ENCODE measurements around the gene CAPN15.

The CAPN15 gene

DNA sequence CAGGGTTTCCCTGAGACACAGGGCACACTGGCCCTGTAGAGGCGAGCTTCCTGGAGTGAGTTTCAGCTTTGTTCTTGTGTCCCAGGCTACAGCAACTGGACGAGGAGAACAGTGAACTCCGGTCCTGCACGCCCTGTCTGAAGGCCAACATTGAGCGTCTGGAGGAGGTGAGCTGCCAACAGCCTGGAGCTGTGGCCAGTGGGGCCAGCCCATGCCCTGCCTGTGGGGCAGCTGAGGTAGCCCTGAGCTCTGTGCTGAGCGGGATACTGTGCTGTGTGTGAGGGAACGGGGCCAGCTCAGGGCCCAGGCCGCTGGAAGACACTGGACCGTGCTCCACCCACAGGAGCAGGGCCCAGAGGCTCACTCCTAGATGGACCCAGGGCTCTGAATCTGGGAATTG is 8.7 kb upstream of the CAPN15 start:
- peak overlapping the region; percentile 50; the same call in 1 of the 2 replicates for H3K27ac ChIP-seq
- H3K9me3 ChIP-seq, result no peaks in the 10 kb centered on the region
- peaks cover 84% of the 10 kb centered on the region for H3K4me1 ChIP-seq
- H4K20me1 ChIP-seq, result peaks cover 76% of the 10 kb centered on the region
- H3K27me3 ChIP-seq, result no peaks in the 10 kb centered on the region
- no peak for TF ChIP-seq Cebpa-rat (IDR thresholded peaks at IDR 0.05)
- no peak overlapping the region for H3K4me3 ChIP-seq
- peaks cover 79% of the 10 kb centered on the region for H3K36me3 ChIP-seq
- H3K4me2 ChIP-seq, result peak overlapping the region; percentile 76
- H3K9ac ChIP-seq, result no peak overlapping the region

DNA sequence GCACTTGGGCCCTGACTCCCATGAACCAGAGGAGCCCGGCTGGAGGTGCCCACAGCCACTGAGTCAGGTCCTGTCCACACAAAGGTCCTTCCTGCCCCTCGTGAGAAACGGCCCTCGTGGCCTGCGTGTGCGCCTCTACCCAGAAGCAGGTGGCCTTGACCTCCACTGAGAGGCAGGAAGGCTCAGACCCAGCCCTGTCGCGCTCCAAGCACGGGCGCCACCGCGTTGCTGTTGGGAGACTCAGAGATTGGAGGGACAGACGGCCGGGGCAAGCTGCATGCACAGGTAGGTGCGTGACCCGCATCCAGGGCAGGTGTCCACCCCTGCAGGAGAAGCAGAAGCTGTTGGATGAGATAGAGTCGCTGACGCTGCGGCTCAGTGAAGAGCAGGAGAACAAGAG is 8.1 kb upstream of the CAPN15 start:
- Histone ChIP-seq H3K4me1 (peaks cover 84% of the 10 kb centered on the region), H3K27me3 (no peaks in the 10 kb centered on the region), H3K9ac (no peak overlapping the region; the same call in 1 of the 2 replicates), H4K20me1 (peaks cover 74% of the 10 kb centered on the region), H3K27ac (peak overlapping the region; percentile 50), H3K9me3 (no peaks in the 10 kb centered on the region), H3K4me2 (peak overlapping the region; percentile 76), H3K36me3 (peaks cover 79% of the 10 kb centered on the region), H3K4me3 (no peak overlapping the region)
- no peak for TF ChIP-seq Cebpa-rat (IDR thresholded peaks at IDR 0.05)

DNA sequence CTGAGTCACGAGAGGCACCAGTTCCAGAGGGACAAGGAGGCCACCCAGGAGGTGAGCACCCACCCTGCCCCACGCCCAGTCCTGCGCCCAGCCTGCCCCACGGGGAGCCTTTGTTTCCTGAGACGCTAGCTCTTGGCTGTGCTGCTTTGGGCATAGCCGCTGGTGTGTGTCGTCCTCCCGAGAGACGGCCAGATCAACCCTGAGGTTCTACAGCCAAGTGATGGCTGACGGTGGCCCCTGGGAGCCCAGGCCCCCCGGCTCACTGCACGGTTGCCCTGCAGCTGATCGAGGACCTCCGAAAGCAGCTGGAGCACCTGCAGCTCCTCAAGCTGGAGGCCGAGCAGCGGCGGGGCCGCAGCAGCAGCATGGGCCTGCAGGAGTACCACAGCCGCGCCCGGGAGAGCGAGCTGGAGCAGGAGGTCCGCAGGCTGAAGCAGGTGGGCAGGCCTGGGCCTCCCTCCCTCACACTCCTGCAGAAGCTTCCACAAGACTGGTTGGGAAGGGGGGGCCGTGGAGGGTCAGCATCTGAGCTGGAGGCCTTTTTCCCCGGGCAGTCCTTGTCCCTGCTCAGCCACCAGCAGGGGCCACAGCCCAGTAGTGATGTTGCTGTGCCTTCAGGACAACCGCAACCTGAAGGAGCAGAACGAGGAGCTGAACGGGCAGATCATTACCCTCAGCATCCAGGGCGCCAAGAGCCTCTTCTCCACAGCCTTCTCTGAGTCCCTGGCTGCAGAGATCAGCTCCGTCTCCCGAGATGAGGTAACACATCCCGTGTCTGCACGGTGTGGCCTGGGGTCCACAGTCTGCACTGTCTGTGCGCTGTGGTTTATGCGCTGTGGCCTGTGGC is 7.4 kb upstream of the CAPN15 start:
- peaks cover 79% of the 10 kb centered on the region for H3K36me3 ChIP-seq
- H3K4me3 ChIP-seq, result no peak overlapping the region
- H3K4me1 ChIP-seq, result peaks cover 84% of the 10 kb centered on the region
- H3K27ac ChIP-seq, result peak overlapping the region; percentile 50
- no peaks in the 10 kb centered on the region for H3K9me3 ChIP-seq
- no peaks in the 10 kb centered on the region for H3K27me3 ChIP-seq
- peaks cover 74% of the 10 kb centered on the region for H4K20me1 ChIP-seq
- TF ChIP-seq Cebpa-rat (IDR thresholded peaks at IDR 0.05), result no peak
- H3K9ac ChIP-seq, result no peak overlapping the region; the same call in 1 of the 2 replicates
- peak overlapping the region; percentile 76 for H3K4me2 ChIP-seq

DNA sequence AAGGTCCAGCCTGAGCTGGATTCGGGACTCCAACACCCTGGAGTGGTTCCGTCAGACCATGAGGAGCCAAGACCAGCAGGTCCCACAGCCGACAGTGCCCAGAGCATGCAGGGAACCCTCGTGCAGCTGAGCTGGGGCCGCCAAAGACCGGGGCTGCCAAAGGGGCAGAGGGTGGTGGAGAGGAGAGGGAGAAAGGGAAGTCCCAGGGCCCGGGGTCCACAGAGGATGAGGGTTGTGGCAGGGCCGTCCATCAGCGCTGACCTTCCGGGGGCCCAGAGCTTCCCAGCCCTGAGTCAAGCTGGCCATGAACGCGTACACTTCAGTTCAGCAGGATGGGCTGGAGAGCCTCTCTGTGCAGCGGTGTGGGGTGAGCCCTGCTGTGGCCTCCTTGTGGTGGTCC is 6.7 kb upstream of the CAPN15 start:
- H4K20me1 ChIP-seq, result peaks cover 74% of the 10 kb centered on the region
- H3K27ac ChIP-seq, result peak overlapping the region; percentile 50; the same call in 1 of the 2 replicates
- no peaks in the 10 kb centered on the region for H3K27me3 ChIP-seq
- no peak for TF ChIP-seq Cebpa-rat (IDR thresholded peaks at IDR 0.05)
- peak overlapping the region; percentile 76 for H3K4me2 ChIP-seq
- H3K9ac ChIP-seq, result no peak overlapping the region; the same call in 1 of the 2 replicates
- H3K4me1 ChIP-seq, result peaks cover 89% of the 10 kb centered on the region
- no peaks in the 10 kb centered on the region for H3K9me3 ChIP-seq
- H3K36me3 ChIP-seq, result peaks cover 73% of the 10 kb centered on the region
- H3K4me3 ChIP-seq, result no peak overlapping the region

DNA sequence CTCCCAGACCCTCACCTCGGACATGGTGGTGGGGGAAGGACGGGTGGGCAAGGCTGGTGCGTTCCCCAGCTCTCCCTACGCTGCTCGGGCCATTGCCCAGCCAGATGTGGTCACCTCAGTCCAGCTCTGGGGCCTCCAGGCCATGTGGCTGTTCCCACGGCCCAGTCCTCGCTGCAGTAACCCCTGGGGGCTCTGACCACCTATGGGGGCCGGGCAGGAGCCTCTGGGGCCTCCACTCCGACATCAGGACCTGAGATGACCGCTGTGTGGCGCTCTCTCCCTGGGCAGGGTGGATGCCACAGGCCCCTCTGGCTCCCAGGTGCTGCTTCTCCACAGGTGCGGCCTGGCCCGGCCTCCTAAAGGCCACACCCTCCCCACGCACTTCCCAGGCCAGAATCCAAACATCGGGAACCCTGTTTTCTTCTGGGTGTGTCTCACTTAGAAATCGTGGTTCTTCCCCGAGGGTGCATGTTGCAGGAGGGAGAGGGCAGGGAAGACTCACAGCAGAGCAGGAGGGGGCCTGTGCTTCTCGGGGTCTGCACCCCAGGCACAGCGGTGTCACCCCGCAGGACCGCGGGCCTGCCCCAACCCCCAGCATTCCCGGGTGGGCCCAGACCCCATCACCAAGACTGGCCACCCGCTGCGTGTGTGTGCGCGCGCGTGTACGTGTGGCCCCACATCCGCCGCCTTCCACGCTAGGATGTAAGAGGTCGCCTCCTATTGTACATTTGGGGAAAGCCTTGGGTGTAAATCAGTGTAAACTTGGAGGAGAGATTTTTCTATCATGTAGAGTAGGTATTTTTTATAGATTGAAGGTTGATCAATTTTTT is 5.9 kb upstream of the CAPN15 start:
- Histone ChIP-seq H4K20me1 (peaks cover 78% of the 10 kb centered on the region), H3K27me3 (no peaks in the 10 kb centered on the region), H3K9ac (no peak overlapping the region), H3K27ac (peak overlapping the region; percentile 31; the same call in 1 of the 2 replicates), H3K4me2 (no peak overlapping the region; the same call in 1 of the 2 replicates), H3K4me1 (peaks cover 97% of the 10 kb centered on the region), H3K36me3 (peaks cover 66% of the 10 kb centered on the region), H3K4me3 (no peak overlapping the region), H3K9me3 (no peaks in the 10 kb centered on the region)
- TF ChIP-seq Cebpa-rat (IDR thresholded peaks at IDR 0.05), result no peak

DNA sequence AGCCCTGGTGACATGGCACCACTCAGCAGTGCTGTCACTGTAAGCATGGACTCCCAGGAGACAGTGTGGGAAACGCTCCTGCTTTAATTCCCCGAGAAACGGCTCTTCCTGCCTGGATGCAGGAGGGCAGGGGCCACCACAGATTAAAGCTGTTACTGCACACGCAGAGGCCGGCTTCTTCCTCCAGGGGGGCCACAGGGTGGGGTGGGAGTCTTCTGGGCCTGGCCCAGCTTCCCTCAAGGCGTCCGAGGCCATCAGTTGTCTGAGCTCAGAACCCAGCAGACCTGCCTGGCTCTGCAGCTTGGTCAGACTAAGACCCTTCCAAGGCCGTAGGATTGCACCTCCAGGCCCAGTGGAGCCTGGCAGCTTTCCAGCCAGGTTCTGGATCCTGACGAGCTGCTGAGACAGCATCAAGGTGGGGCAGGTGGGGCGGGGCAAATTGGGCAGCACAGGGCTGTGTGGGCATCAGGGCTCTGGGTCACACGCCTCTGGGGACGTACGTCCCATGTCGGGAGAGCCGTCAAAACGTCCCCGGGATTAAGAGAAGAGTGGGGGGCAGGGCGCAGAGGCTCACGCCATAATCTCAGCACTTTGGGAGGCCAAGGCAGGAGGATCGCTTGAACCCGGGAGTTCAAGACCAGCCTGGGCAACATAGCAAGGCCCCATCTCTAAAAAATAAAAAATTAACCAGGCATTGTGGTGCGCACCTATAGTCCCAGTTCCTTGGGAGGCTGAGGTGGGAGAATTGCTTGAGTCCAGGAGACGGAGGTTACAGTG is 5.0 kb upstream of the CAPN15 start:
- Histone ChIP-seq H3K4me3 (no peak overlapping the region), H3K4me2 (no peak overlapping the region), H3K4me1 (peaks cover 88% of the 10 kb centered on the region), H3K27ac (0 out of 2 replicates have a peak overlapping the region, but pooled peaks have one; percentile 9), H4K20me1 (peaks cover 75% of the 10 kb centered on the region), H3K9me3 (no peaks in the 10 kb centered on the region), H3K9ac (no peak overlapping the region), H3K36me3 (peaks cover 56% of the 10 kb centered on the region), H3K27me3 (no peaks in the 10 kb centered on the region)
- TF ChIP-seq Cebpa-rat (IDR thresholded peaks at IDR 0.05), result no peak

DNA sequence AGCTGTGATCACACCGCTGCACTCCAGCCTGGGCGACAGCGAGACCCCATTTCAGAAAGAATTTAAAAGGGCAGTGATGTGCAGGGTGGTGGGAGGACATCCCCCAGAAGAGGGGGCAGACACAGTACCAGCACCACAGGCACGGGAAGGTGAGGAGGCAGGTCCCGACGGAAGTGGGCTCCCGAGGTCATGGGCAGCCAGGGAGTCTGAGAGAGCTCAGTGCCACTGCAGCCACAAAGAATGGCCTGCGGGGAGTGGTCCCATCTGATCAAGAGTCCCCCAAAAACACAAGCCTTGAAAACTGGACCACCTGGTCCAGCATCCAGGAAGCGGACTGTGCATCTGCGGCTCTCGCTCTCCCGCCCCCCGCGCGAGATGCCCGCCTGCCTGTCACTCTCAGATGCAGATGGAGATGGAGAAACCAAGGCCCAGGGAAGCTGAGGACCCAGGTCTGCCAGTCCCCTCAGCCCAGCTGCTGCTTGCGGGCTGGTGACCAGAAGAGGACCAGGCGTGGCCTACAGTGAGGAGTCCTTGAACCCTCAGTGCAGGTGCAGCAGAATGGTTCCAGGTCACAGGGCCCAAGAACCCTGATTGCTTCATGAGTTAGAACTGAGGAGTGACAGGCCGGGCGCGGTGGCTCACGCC is 4.3 kb upstream of the CAPN15 start:
- Histone ChIP-seq H3K9ac (no peak overlapping the region), H3K4me2 (peak overlapping the region; percentile 97), H3K36me3 (peaks cover 56% of the 10 kb centered on the region), H3K27ac (no peak overlapping the region), H3K4me3 (no peak overlapping the region), H3K27me3 (no peaks in the 10 kb centered on the region), H3K9me3 (no peaks in the 10 kb centered on the region), H3K4me1 (peaks cover 81% of the 10 kb centered on the region), H4K20me1 (peaks cover 73% of the 10 kb centered on the region)
- no peak for TF ChIP-seq Cebpa-rat (IDR thresholded peaks at IDR 0.05)

DNA sequence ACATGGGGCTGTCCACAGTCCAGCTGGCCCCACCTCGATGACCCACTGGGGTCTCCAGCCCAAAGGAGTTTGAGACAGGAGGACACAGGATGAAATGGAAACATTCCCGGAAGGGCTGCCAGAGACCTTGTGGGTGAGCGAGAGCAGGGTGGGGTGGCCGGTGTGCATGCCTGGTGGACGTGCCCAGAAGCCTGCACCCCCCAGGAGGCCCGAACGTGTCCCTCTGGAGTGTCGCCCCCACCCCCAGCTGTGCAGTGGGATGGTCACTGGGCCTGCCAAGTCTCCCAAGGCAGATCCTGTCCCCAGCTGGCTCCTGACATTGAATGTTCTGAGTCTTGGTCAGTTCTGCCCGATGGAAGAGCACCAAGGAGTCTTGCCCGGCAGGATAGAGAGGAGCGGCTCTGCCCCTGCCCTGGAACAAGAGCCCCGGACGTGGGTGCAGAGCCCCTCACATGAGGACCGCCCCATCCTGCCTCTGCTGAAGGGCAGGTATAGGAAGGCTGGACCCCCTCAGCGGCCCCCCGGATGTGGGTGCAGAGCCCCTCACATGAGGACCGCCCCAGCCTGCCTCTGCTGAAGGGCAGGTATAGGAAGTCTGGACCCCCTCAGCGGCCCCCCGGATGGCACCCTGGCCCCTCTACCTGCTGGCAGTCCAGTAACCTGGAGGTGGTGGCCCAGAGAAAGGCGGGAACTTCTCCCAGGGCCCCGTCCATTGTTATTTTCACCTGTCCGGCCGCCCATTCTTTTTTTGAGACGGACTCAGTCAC is 3.1 kb upstream of the CAPN15 start:
- Histone ChIP-seq H3K4me1 (peaks cover 78% of the 10 kb centered on the region), H3K4me3 (no peak overlapping the region), H3K27me3 (no peaks in the 10 kb centered on the region), H3K36me3 (peaks cover 48% of the 10 kb centered on the region), H4K20me1 (peaks cover 73% of the 10 kb centered on the region), H3K9ac (no peak overlapping the region), H3K27ac (peak overlapping the region; percentile 42), H3K4me2 (peak overlapping the region; percentile 97; the same call in 1 of the 2 replicates), H3K9me3 (no peaks in the 10 kb centered on the region)
- no peak for TF ChIP-seq Cebpa-rat (IDR thresholded peaks at IDR 0.05)
